HL-60 (cell line): ENCODE data around the gene CLEC4F.
A peak's percentile ranks its signal among the peaks of the same experiment; 100 is the strongest.
"Not testable (repeated sequence)": the region's sequence is repeated elsewhere in the genome, so short reads cannot be mapped to it uniquely, and the experiment has no call there.

Experiments
- DNase-seq, 2 experiments: peaks; one replicate each; pipeline ENCODE4 v3.0.0-alpha.2; 2010 to 2020; ENCODE audit warnings: low read depth in 1 of 2, low spot score in 1 of 2
- H3K27ac ChIP-seq: fragments of 250-450 bp; sonication (Bioruptor Pico); replicated peaks from 2 replicates; pipeline ENCODE4 v1.5.1; 2020; ENCODE audit warnings: mild to moderate bottlenecking, moderate library complexity
- H3K27me3 ChIP-seq: fragments of 250-450 bp; sonication (Bioruptor Pico); 2 replicates; pipeline ENCODE4 v1.5.1; 2021; ENCODE audit warnings: mild to moderate bottlenecking, moderate library complexity; ENCODE audit not compliant: insufficient read depth, poor library complexity, severe bottlenecking
- H3K4me3 ChIP-seq: replicated peaks from 2 replicates; pipeline ENCODE4 v1.5.1; 2011; ENCODE audit warnings: mild to moderate bottlenecking, control low read depth, low read length; ENCODE audit not compliant: insufficient read depth
- GABPA ChIP-seq: IDR thresholded peaks from 2 replicates; pipeline ENCODE4 v1.6.1; 2012; ENCODE audit warnings: low read depth
- POLR2AphosphoS5 ChIP-seq: IDR thresholded peaks from 2 replicates; pipeline ENCODE4 v1.6.1; 2012; ENCODE audit warnings: low read depth
- SPI1 ChIP-seq: IDR thresholded peaks from 2 replicates; pipeline ENCODE4 v1.6.1; 2012; ENCODE audit warnings: low read depth, mild to moderate bottlenecking, borderline replicate concordance
- TF ChIP-seq, protein P1 (sequence below): IDR thresholded peaks from 2 replicates; pipeline ENCODE4 v1.6.1; 2012; ENCODE audit warnings: low read depth; ENCODE audit not compliant: insufficient replicate concordance
- TF ChIP-seq, protein P2 (sequence below): IDR thresholded peaks from one replicate; pipeline ENCODE4 v1.5.1; 2011; ENCODE audit warnings: low read length, control low read depth, inconsistent platforms; ENCODE audit not compliant: insufficient read depth

The CLEC4F gene

GRCh38 chr2:70799706-70800105, 20.7 kb downstream of the CLEC4F start:
- no peaks in the 10 kb centered on the region for H3K27me3 ChIP-seq
- no peak for DNase-seq
- H3K27ac ChIP-seq = no peak overlapping the region
- H3K4me3 ChIP-seq = no peak overlapping the region
- TF ChIP-seq, protein P1, sequence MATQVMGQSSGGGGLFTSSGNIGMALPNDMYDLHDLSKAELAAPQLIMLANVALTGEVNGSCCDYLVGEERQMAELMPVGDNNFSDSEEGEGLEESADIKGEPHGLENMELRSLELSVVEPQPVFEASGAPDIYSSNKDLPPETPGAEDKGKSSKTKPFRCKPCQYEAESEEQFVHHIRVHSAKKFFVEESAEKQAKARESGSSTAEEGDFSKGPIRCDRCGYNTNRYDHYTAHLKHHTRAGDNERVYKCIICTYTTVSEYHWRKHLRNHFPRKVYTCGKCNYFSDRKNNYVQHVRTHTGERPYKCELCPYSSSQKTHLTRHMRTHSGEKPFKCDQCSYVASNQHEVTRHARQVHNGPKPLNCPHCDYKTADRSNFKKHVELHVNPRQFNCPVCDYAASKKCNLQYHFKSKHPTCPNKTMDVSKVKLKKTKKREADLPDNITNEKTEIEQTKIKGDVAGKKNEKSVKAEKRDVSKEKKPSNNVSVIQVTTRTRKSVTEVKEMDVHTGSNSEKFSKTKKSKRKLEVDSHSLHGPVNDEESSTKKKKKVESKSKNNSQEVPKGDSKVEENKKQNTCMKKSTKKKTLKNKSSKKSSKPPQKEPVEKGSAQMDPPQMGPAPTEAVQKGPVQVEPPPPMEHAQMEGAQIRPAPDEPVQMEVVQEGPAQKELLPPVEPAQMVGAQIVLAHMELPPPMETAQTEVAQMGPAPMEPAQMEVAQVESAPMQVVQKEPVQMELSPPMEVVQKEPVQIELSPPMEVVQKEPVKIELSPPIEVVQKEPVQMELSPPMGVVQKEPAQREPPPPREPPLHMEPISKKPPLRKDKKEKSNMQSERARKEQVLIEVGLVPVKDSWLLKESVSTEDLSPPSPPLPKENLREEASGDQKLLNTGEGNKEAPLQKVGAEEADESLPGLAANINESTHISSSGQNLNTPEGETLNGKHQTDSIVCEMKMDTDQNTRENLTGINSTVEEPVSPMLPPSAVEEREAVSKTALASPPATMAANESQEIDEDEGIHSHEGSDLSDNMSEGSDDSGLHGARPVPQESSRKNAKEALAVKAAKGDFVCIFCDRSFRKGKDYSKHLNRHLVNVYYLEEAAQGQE = no peak
- TF ChIP-seq SPI1 = no peak
- TF ChIP-seq, protein P2, sequence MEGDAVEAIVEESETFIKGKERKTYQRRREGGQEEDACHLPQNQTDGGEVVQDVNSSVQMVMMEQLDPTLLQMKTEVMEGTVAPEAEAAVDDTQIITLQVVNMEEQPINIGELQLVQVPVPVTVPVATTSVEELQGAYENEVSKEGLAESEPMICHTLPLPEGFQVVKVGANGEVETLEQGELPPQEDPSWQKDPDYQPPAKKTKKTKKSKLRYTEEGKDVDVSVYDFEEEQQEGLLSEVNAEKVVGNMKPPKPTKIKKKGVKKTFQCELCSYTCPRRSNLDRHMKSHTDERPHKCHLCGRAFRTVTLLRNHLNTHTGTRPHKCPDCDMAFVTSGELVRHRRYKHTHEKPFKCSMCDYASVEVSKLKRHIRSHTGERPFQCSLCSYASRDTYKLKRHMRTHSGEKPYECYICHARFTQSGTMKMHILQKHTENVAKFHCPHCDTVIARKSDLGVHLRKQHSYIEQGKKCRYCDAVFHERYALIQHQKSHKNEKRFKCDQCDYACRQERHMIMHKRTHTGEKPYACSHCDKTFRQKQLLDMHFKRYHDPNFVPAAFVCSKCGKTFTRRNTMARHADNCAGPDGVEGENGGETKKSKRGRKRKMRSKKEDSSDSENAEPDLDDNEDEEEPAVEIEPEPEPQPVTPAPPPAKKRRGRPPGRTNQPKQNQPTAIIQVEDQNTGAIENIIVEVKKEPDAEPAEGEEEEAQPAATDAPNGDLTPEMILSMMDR = no peak
- TF ChIP-seq GABPA = no peak
- TF ChIP-seq POLR2AphosphoS5 = no peak

GRCh38 chr2:70797996-70798395, 22.4 kb downstream of the CLEC4F start:
- H3K27me3 ChIP-seq, DNase-seq, H3K27ac ChIP-seq, H3K4me3 ChIP-seq: not testable (repeated sequence)

DNA sequence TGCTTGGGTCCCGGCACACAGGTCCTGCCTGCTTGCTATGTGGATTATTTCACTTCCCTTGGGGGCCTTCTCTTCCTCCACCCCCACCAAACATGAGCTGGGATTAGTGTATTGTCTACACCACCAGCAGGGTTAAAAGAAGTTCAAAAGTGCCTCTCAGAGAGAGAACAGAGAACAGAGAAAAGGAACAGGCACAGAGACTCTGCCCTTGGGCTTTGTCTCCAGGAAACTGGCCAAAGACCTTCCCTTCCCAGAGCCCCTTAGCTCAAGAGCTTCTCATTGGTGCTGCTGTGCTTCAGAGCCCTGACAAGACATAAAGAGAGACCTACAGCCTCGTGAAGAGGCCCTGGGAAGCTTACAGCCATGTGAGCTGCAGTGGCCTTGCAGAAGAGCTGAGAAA, 22.9 kb downstream of the CLEC4F start:
- DNase-seq = peak in 1 of 2 experiments; percentile 47

DNA sequence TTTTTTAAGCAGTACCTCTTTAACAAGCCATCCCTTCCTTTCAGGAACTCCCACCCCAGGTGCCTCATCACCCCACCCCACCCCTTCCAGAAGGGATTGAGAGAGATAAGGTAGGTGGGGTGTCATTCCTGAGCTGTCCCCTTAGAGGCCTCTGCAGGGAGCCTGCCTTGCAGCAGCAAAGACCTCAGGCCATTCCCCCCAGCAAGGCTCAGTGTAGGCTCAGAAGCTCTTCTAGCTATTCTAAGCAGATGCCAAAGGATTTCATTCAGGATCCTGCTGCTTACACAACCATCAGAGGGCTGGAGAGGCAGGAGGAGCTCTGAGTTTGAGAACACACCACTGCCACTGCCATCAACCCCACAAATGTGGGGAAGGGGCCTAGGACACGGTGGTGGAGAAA, 24.1 kb downstream of the CLEC4F start:
- no peak for TF ChIP-seq POLR2AphosphoS5
- TF ChIP-seq, protein P2 = no peak
- TF ChIP-seq GABPA = no peak
- TF ChIP-seq, protein P1 = no peak
- TF ChIP-seq SPI1 = no peak
- Histone ChIP-seq H3K4me3 (no peak overlapping the region), H3K27ac (no peak overlapping the region), H3K27me3 (peaks cover 3% of the 10 kb centered on the region)
- DNase-seq = no peak

More for the DNA sequence above, 22.9 kb downstream of the CLEC4F start:
- no peak for TF ChIP-seq SPI1
- no peak for TF ChIP-seq GABPA
- no peak for TF ChIP-seq POLR2AphosphoS5
- TF ChIP-seq, protein P2 = no peak
- TF ChIP-seq, protein P1 = no peak
- Histone ChIP-seq H3K27me3 (no peaks in the 10 kb centered on the region), H3K4me3 (no peak overlapping the region), H3K27ac (no peak overlapping the region)
